Right lobe of liver (tissue), 6 donors: ENCODE data around the gene ADAM8. TPM values are rescaled to one million over a fixed set of nuclear protein-coding genes. Genes with fewer than 3 reads are reported as not detected.

ENCODE experiments used
- ATAC-seq, 4 donors: fragments of 200-7000 bp; cut with Tn5 transposase; one replicate each; pipeline ENCODE4 v1.9.1; 2020; ENCODE audit warnings: mild to moderate bottlenecking in 4 of 4, moderate library complexity in 4 of 4
- DNase-seq, 3 donors: peaks; one replicate each; pipeline ENCODE4 v3.0.0-alpha.2; 2020
- H3K27ac ChIP-seq, 3 donors: fragments of 200-600 bp; one replicate each; pipeline ENCODE4 v1.8.0; 2022
- H3K27me3 ChIP-seq, 2 donors: fragments of 200-600 bp; one replicate each; pipeline ENCODE4 v1.8.0; 2022
- H3K36me3 ChIP-seq, 4 donors: fragments of 200-600 bp; sonication (generic) in 1 of 4; one replicate each; pipeline versions ENCODE4 v1.5.1 to v1.8.0; 2017 to 2022; ENCODE audit warnings: control low read depth in 1 of 4
- H3K4me1 ChIP-seq, 4 donors: fragments of 200-600 bp; sonication (generic) in 1 of 4; one replicate each; pipeline versions ENCODE4 v1.5.1 to v1.8.0; 2017 to 2022; ENCODE audit warnings: control low read depth in 1 of 4
- H3K4me3 ChIP-seq, 3 donors: fragments of 200-600 bp; one replicate each; pipeline ENCODE4 v1.8.0; 2022
- H3K9me3 ChIP-seq, 4 donors: fragments of 200-600 bp; sonication (generic) in 1 of 4; one replicate each; pipeline versions ENCODE4 v1.5.1 to v1.8.0; 2017 to 2022; ENCODE audit warnings: control low read depth in 1 of 4
- POLR2A ChIP-seq: fragments of 450-650 bp; IDR thresholded peaks from one replicate; pipeline ENCODE4 v1.6.1; 2017; ENCODE audit warnings: antibody characterized with exemption, mild to moderate bottlenecking
- WGBS: methylation state at CpG from one replicate; pipeline ENCODE4 v1.1.6; 2018; ENCODE audit warnings: low coverage, low lambda C conversion rate; ENCODE audit not compliant: insufficient coverage; ENCODE audit errors: missing lambda C conversion rate; 5-methylcytosine and 5-hydroxymethylcytosine counted together
- intact Hi-C, 2 donors: fragments of 100-400 bp; cut with DNase I; formaldehyde crosslinking; loops; one replicate each; pipeline versions ENCODE4 v1.11.2 to v1.14.1; 2022
- total RNA-seq, 6 experiments: library from RNA; depleted of rRNA in 2 of 6; stranded (reverse); fragments of >200 nt in 2 of 6; fragmentation: NEBNext Ultra II Directional in 3 of 6; extraction: Animal tissue kit (Norgen Biotek cat#: 25700) in 3 of 6; gene quantifications; one replicate each; pipeline versions ENCODE4 v1.1.0 to v1.2.4, GENCODE V29; 2016 to 2023
- TF ChIP-seq, protein P1 (sequence below), 4 donors: fragments of 200-600 bp in 3 of 4; fragments of 450-650 bp in 1 of 4; IDR thresholded peaks; one replicate each; pipeline versions ENCODE4 v1.5.1 to v1.8.0; 2016 to 2022; ENCODE audit warnings: antibody characterized with exemption in 4 of 4, mild to moderate bottlenecking in 2 of 4
- donor health status: DM: no; HTN: yes; CAD: no.
- donor health status: DM: no; HTN: no; CAD: no.
- donor health status: DM: no; HTN: no; CAD: no.
- donor health status: DM: no; HTN: yes; CAD: no.
- donor health status: DM: no; HTN: yes; CAD: no.

ADAM8 gene
- total RNA-seq, 6 experiments from 2014 or later = 2.6 to 8.8 (median 5.2) TPM

DNA sequence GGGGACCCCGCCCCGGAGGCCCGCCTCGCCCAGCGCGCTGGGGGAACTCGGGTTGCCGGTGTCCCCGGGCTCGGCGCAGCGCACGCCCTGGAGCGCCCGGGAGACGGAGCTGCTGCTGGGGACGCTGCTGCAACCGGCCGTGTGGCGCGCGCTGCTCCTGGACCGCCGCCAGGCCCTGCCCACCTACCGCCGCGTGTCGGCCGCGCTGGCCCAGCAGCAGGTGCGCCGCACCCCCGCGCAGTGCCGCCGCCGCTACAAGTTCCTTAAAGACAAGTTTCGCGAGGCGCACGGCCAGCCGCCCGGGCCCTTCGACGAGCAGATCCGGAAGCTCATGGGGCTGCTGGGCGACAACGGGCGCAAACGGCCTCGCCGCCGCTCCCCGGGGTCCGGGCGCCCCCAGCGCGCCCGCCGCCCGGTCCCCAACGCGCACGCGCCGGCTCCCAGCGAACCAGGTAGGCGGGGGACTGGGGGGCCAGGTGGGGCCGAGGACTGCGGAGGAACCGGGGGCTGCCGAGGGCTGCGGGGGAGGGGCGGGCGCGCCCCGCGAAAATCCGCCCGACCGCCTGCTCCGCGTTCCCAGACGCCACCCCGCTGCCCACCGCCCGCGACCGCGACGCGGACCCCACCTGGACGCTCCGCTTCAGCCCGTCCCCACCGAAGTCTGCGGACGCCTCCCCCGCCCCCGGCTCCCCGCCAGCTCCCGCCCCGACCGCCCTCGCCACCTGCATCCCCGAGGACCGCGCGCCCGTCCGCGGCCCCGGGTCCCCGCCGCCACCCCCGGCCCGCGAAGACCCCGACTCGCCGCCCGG, 46.1 kb downstream of the ADAM8 start:
- intact Hi-C loops = no loop called here
- no peak for TF ChIP-seq POLR2A
- TF ChIP-seq, protein P1, sequence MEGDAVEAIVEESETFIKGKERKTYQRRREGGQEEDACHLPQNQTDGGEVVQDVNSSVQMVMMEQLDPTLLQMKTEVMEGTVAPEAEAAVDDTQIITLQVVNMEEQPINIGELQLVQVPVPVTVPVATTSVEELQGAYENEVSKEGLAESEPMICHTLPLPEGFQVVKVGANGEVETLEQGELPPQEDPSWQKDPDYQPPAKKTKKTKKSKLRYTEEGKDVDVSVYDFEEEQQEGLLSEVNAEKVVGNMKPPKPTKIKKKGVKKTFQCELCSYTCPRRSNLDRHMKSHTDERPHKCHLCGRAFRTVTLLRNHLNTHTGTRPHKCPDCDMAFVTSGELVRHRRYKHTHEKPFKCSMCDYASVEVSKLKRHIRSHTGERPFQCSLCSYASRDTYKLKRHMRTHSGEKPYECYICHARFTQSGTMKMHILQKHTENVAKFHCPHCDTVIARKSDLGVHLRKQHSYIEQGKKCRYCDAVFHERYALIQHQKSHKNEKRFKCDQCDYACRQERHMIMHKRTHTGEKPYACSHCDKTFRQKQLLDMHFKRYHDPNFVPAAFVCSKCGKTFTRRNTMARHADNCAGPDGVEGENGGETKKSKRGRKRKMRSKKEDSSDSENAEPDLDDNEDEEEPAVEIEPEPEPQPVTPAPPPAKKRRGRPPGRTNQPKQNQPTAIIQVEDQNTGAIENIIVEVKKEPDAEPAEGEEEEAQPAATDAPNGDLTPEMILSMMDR (IDR thresholded peaks at IDR 0.05) = no peak
- DNase-seq (no peak), ATAC-seq (no peak)
- H3K27ac ChIP-seq = no peak overlapping the region
- H3K4me3 ChIP-seq = no peak overlapping the region
- no peaks in the 10 kb centered on the region for H3K4me1 ChIP-seq
- H3K36me3 ChIP-seq = no peaks in the 10 kb centered on the region
- 10% methylated on average over 6 of the region's 122 CpGs for WGBS
- H3K9me3 ChIP-seq = no peaks in the 10 kb centered on the region
- peaks cover 0 to 9% of the 10 kb centered on the region in 2 donors for H3K27me3 ChIP-seq

DNA sequence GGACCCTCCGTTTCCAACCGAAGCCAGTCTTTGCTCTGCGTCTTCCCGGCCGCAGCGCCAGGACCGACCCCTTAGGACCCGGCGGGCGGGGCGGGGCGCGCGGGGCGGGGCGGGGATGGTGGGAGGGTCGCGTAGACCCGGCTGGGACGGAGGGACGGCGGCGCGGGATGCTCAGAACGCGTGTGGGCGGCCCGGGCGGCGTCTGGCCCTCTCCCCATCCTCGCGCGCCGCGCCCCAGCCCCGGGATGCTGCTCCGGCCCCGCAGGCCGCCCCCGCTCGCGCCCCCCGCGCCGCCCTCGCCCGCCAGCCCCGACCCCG, 46.7 kb downstream of the ADAM8 start, which contains the start of gene UTF1:
Gene UTF1, plus strand, starts transcription at position 174 of the 318 bp plus-strand sequence. Its CDS starts 72 bp downstream, at position 246.
- DNase-seq = no peak
- Histone ChIP-seq H3K36me3 (no peaks in the 10 kb centered on the region), H3K27me3 (peaks cover 0 to 9% of the 10 kb centered on the region in 2 donors), H3K4me1 (no peaks in the 10 kb centered on the region), H3K27ac (no peak within 1 kb of the TSS), H3K9me3 (no peaks in the 10 kb centered on the region), H3K4me3 (no peak within 1 kb of the TSS)
- WGBS = 0% methylated on average over 1 of the region's 49 CpGs
- ATAC-seq = no peak
- no peak for TF ChIP-seq POLR2A
- TF ChIP-seq, protein P1 (IDR thresholded peaks at IDR 0.05) = no peak
- intact Hi-C loops = no loop called here

DNA sequence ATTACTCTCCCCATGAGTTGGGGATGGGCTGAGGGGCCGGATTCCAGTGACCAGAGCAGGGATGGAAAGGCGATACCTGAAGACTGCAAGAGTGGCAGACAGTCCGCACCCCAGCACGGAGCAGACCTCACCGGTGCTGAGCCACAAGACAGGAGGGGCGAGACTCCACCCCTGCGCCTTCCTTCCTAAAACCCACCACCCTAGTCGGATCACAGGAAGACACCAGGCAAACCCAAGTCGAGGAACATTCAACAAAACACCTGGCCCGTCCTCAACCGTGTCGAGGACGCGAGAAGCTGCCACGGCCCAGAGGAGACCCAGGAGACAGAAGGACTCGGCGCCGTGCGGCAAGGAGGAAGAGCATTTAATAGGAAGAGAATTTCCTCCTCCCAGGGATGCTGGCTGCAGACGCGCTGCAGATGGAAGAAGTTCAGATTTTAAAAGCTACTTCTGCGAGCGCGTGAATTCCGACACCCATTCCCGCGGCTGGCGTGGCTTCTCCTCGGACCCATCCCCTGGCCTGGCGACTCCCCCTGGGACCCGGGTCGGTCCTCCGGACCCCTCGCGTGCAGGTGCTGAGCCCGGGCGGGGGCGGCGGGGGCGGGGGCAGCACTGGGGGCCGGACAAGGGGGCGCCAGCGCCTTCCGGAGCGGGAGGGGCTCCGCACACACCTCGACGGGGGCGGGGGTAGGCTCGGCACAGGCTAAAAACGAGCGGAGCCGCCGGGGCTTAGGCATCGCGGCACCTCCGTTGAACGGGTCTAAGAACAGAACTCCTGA, 47.2 kb downstream of the ADAM8 start:
- DNase-seq = no peak

DNA sequence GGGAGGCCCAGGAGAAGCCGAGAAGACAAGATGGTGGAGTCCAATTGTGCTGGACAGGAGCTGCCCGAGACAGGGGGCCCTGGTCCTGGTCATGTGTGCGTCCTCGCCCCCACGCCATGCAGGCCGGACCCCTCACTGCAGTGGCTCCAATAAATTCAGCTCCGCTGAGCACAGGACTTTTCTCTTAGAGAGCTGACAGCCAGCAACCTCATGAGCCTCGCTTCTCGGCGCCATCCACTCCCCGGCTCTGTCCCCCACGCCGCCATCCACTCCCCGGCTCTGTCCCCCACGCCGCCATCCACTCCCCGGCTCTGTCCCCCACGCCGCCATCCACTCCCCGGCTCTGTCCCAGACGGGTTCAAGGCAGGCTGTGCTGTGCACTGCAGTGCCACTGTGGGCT, 49.4 kb downstream of the ADAM8 start:
- Histone ChIP-seq H3K36me3 (no peaks in the 10 kb centered on the region), H3K9me3 (no peaks in the 10 kb centered on the region), H3K27me3 (peaks cover 0 to 9% of the 10 kb centered on the region in 2 donors), H3K4me1 (no peaks in the 10 kb centered on the region), H3K4me3 (no peak overlapping the region), H3K27ac (no peak overlapping the region)
- 70% methylated on average over 9 of the region's 21 CpGs for WGBS
- TF ChIP-seq POLR2A = no peak
- TF ChIP-seq, protein P1 (IDR thresholded peaks at IDR 0.05) = no peak
- intact Hi-C loops = no loop called here
- DNase-seq = no peak
- ATAC-seq = peak in 1 of 4 donors; percentile 10

More for the DNA sequence above, 47.2 kb downstream of the ADAM8 start:
- 13% methylated on average over 8 of the region's 58 CpGs for WGBS
- intact Hi-C loops = no loop called here
- TF ChIP-seq, protein P1 (IDR thresholded peaks at IDR 0.05) = no peak
- TF ChIP-seq POLR2A = no peak
- Histone ChIP-seq H3K4me3 (no peak overlapping the region), H3K36me3 (no peaks in the 10 kb centered on the region), H3K4me1 (no peaks in the 10 kb centered on the region), H3K9me3 (no peaks in the 10 kb centered on the region), H3K27me3 (peaks cover 0 to 9% of the 10 kb centered on the region in 2 donors), H3K27ac (no peak overlapping the region)
- ATAC-seq = no peak
